HUES6 (cell line): ENCODE results near the gene ZNF608.

Experiments
- H3K27ac ChIP-seq: 2 replicates; pipeline ENCODE4 v1.7.0; 2013; ENCODE audit warnings: low read depth, mild to moderate bottlenecking, low read length, inconsistent platforms
- H3K27me3 ChIP-seq: 2 replicates; pipeline ENCODE4 v1.6.1; 2013; ENCODE audit warnings: low read length; ENCODE audit not compliant: control insufficient read depth, insufficient read depth
- H3K36me3 ChIP-seq: 2 replicates; pipeline ENCODE4 v1.6.1; 2013; ENCODE audit warnings: low read length; ENCODE audit not compliant: control insufficient read depth, insufficient read depth
- H3K4me1 ChIP-seq: 2 replicates; pipeline ENCODE4 v1.6.1; 2013; ENCODE audit warnings: low read length; ENCODE audit not compliant: control insufficient read depth, insufficient read depth
- H3K4me3 ChIP-seq: 2 replicates; pipeline ENCODE4 v1.5.1; 2013; ENCODE audit warnings: low read depth, low read length
- H3K9ac ChIP-seq: one replicate; pipeline ENCODE4 v1.6.1; 2013; ENCODE audit warnings: mild to moderate bottlenecking, low read length
- H3K9me3 ChIP-seq: 2 replicates; pipeline ENCODE4 v1.6.1; 2013; ENCODE audit warnings: low read depth, low read length; ENCODE audit not compliant: control insufficient read depth, insufficient read depth

Gene ZNF608

GRCh38 chr5:124773315-124774311 is 27.2 kb upstream of the ZNF608 start:
- Histone ChIP-seq H3K4me3 (no peak overlapping the region), H3K9me3 (no peaks in the 10 kb centered on the region), H3K4me1 (peaks cover 7% of the 10 kb centered on the region), H3K36me3 (no peaks in the 10 kb centered on the region), H3K27me3 (no peaks in the 10 kb centered on the region), H3K27ac (no peak overlapping the region), H3K9ac (no peak overlapping the region)

GRCh38 chr5:124772457-124773200 is 26.2 kb upstream of the ZNF608 start:
- no peak overlapping the region for H3K27ac ChIP-seq
- no peaks in the 10 kb centered on the region for H3K9me3 ChIP-seq
- no peak overlapping the region for H3K9ac ChIP-seq
- H3K36me3 ChIP-seq = no peaks in the 10 kb centered on the region
- H3K27me3 ChIP-seq = no peaks in the 10 kb centered on the region
- H3K4me1 ChIP-seq = peaks cover 7% of the 10 kb centered on the region
- H3K4me3 ChIP-seq = no peak overlapping the region

GRCh38 chr5:124771761-124772160 is 25.3 kb upstream of the ZNF608 start:
- no peaks in the 10 kb centered on the region for H3K9me3 ChIP-seq
- no peak overlapping the region for H3K4me3 ChIP-seq
- H3K36me3 ChIP-seq = no peaks in the 10 kb centered on the region
- H3K27ac ChIP-seq = no peak overlapping the region
- no peaks in the 10 kb centered on the region for H3K27me3 ChIP-seq
- no peak overlapping the region for H3K9ac ChIP-seq
- peaks cover 9% of the 10 kb centered on the region for H3K4me1 ChIP-seq

GRCh38 chr5:124764992-124765611 is 18.7 kb upstream of the ZNF608 start:
- Histone ChIP-seq H3K9ac (no peak overlapping the region), H3K27ac (no peak overlapping the region), H3K4me3 (no peak overlapping the region)

GRCh38 chr5:124764585-124764984 is 18.1 kb upstream of the ZNF608 start:
- Histone ChIP-seq H3K36me3 (no peaks in the 10 kb centered on the region), H3K4me1 (peaks cover 3% of the 10 kb centered on the region; the same call in 1 of the 2 replicates), H3K9me3 (no peaks in the 10 kb centered on the region), H3K9ac (no peak overlapping the region), H3K27me3 (no peaks in the 10 kb centered on the region), H3K4me3 (no peak overlapping the region), H3K27ac (no peak overlapping the region)

More at GRCh38 chr5:124764992-124765611, 18.7 kb upstream of the ZNF608 start:
- no peaks in the 10 kb centered on the region for H3K9me3 ChIP-seq
- no peaks in the 10 kb centered on the region for H3K36me3 ChIP-seq
- H3K4me1 ChIP-seq = peaks cover 3% of the 10 kb centered on the region; the same call in 1 of the 2 replicates
- no peaks in the 10 kb centered on the region for H3K27me3 ChIP-seq

GRCh38 chr5:124761010-124761409 is 14.6 kb upstream of the ZNF608 start:
- Histone ChIP-seq H3K4me3 (no peak overlapping the region), H3K36me3 (no peaks in the 10 kb centered on the region), H3K9ac (no peak overlapping the region), H3K4me1 (no peaks in the 10 kb centered on the region), H3K9me3 (no peaks in the 10 kb centered on the region), H3K27me3 (no peaks in the 10 kb centered on the region), H3K27ac (no peak overlapping the region)

- Histone ChIP-seq H3K27ac (no peak overlapping the region), H3K4me3 (no peak overlapping the region), H3K27me3 (no peaks in the 10 kb centered on the region)
Observed at GRCh38 chr5:124760608-124761007, 14.2 kb upstream of the ZNF608 start.

GRCh38 chr5:124755565-124755964 is 9.1 kb upstream of the ZNF608 start:
- no peak overlapping the region for H3K4me3 ChIP-seq
- H3K4me1 ChIP-seq = peaks cover 40% of the 10 kb centered on the region
- H3K27ac ChIP-seq = no peak overlapping the region
- no peaks in the 10 kb centered on the region for H3K36me3 ChIP-seq
- no peaks in the 10 kb centered on the region for H3K9me3 ChIP-seq
- H3K27me3 ChIP-seq = no peaks in the 10 kb centered on the region
- no peak overlapping the region for H3K9ac ChIP-seq

More at GRCh38 chr5:124760608-124761007, 14.2 kb upstream of the ZNF608 start:
- Histone ChIP-seq H3K9me3 (no peaks in the 10 kb centered on the region), H3K9ac (no peak overlapping the region), H3K4me1 (peaks cover under 1% of the 10 kb centered on the region; the same call in 1 of the 2 replicates), H3K36me3 (no peaks in the 10 kb centered on the region)

- H3K4me3 ChIP-seq = no peak overlapping the region
- H3K27me3 ChIP-seq = no peaks in the 10 kb centered on the region
- no peaks in the 10 kb centered on the region for H3K36me3 ChIP-seq
- H3K9ac ChIP-seq = no peak overlapping the region
- no peaks in the 10 kb centered on the region for H3K9me3 ChIP-seq
- peaks cover 45% of the 10 kb centered on the region for H3K4me1 ChIP-seq
- no peak overlapping the region for H3K27ac ChIP-seq
Observed at GRCh38 chr5:124755041-124755440, 8.6 kb upstream of the ZNF608 start.

- Histone ChIP-seq H3K27me3 (no peaks in the 10 kb centered on the region), H3K9me3 (no peaks in the 10 kb centered on the region), H3K9ac (no peak overlapping the region), H3K4me3 (no peak overlapping the region), H3K27ac (no peak overlapping the region), H3K4me1 (peaks cover 52% of the 10 kb centered on the region), H3K36me3 (no peaks in the 10 kb centered on the region)
Observed at GRCh38 chr5:124754206-124754927, 7.9 kb upstream of the ZNF608 start.
